ENCODE data around the gene CENPN. TPM values are rescaled to one million over a fixed set of nuclear protein-coding genes. Genes with fewer than 3 reads are reported as not detected.
A peak's percentile ranks its signal among the peaks of the same experiment; 100 is the strongest.

Gene CENPN
- total RNA-seq, 1 donor from 2014 or later, result 3.9 TPM

- DNase-seq (ENCODE audit: low read depth) (peak; percentile 75), FAIRE-seq (no peak)
- peak; percentile 91 for TF ChIP-seq CTCF (IDR thresholded peaks at IDR 0.05; ENCODE audit: insufficient read depth, low read length, severe bottlenecking)
- Histone ChIP-seq H3K4me3 (ENCODE audit: low read depth, low read length) (peak within 1 kb of the TSS; percentile 70), H3K27me3 (ENCODE audit: control insufficient read depth, insufficient read depth, low read length) (no peaks in the 10 kb centered on the region), H3K36me3 (ENCODE audit: control insufficient read depth, insufficient read depth, low read length) (peaks cover 6% of the 10 kb centered on the region)
These were observed 28.5 kb downstream of the CENPN start, which contains the start of gene ATMIN for GRCh38 chr16:81035398-81035974. Gene ATMIN (plus strand): TSS chr16:81035842. CDS start chr16:81035871, 29 bp downstream.

- TF ChIP-seq CTCF (IDR thresholded peaks at IDR 0.05; ENCODE audit: insufficient read depth, low read length, severe bottlenecking), result no peak
- peaks cover 8% of the 10 kb centered on the region for H3K36me3 ChIP-seq (ENCODE audit: control insufficient read depth, insufficient read depth, low read length)
- DNase-seq (ENCODE audit: low read depth) (peak; percentile 10), FAIRE-seq (no peak)
- no peaks in the 10 kb centered on the region for H3K27me3 ChIP-seq (ENCODE audit: control insufficient read depth, insufficient read depth, low read length)
- H3K4me3 ChIP-seq (ENCODE audit: low read depth, low read length), result peak overlapping the region; percentile 70
These were observed 29.1 kb downstream of the CENPN start for GRCh38 chr16:81035975-81036750.

- FAIRE-seq (no peak), DNase-seq (ENCODE audit: low read depth) (peak; percentile 34)
- peaks cover 10% of the 10 kb centered on the region for H3K36me3 ChIP-seq (ENCODE audit: control insufficient read depth, insufficient read depth, low read length)
- TF ChIP-seq CTCF (IDR thresholded peaks at IDR 0.05; ENCODE audit: insufficient read depth, low read length, severe bottlenecking), result no peak
- peak overlapping the region; percentile 70 for H3K4me3 ChIP-seq (ENCODE audit: low read depth, low read length)
- H3K27me3 ChIP-seq (ENCODE audit: control insufficient read depth, insufficient read depth, low read length), result no peaks in the 10 kb centered on the region
These were observed 29.8 kb downstream of the CENPN start for GRCh38 chr16:81036751-81037350.

GRCh38 chr16:81040131-81040530 is 33.1 kb downstream of the CENPN start:
- peaks cover 15% of the 10 kb centered on the region for H3K36me3 ChIP-seq (ENCODE audit: control insufficient read depth, insufficient read depth, low read length)

GRCh38 chr16:81040842-81041241 is 33.8 kb downstream of the CENPN start:
- no peak for DNase-seq (ENCODE audit: low read depth)
- FAIRE-seq, result no peak
- TF ChIP-seq CTCF (IDR thresholded peaks at IDR 0.05; ENCODE audit: insufficient read depth, low read length, severe bottlenecking), result no peak
- Histone ChIP-seq H3K4me3 (ENCODE audit: low read depth, low read length) (no peak overlapping the region), H3K27me3 (ENCODE audit: control insufficient read depth, insufficient read depth, low read length) (no peaks in the 10 kb centered on the region), H3K36me3 (ENCODE audit: control insufficient read depth, insufficient read depth, low read length) (peaks cover 15% of the 10 kb centered on the region)

More at GRCh38 chr16:81040131-81040530, 33.1 kb downstream of the CENPN start:
- Histone ChIP-seq H3K27me3 (ENCODE audit: control insufficient read depth, insufficient read depth, low read length) (no peaks in the 10 kb centered on the region), H3K4me3 (ENCODE audit: low read depth, low read length) (no peak overlapping the region)
- FAIRE-seq, result no peak
- no peak for TF ChIP-seq CTCF (IDR thresholded peaks at IDR 0.05; ENCODE audit: insufficient read depth, low read length, severe bottlenecking)
- DNase-seq (ENCODE audit: low read depth), result no peak
